D721Med (cell line): ENCODE data around the gene HNRNPUL1.

Experiments
- DNase-seq: peaks from one replicate; pipeline ENCODE4 v3.0.0; 2011; ENCODE audit warnings: low spot score; ENCODE audit not compliant: insufficient read length
- FAIRE-seq: peaks from 2 replicates; lab custom pipeline; 2011; peaks lifted over from hg19 to GRCh38; lab: Jason Lieb, UNC
- CTCF ChIP-seq: IDR thresholded peaks from 2 replicates; pipeline ENCODE4 v1.5.1; 2012; ENCODE audit warnings: mild to moderate bottlenecking, control low read depth; ENCODE audit not compliant: insufficient read depth; ENCODE audit errors: missing control alignments

Gene HNRNPUL1

GRCh38 chr19:41235480-41235879, 28.7 kb upstream of the HNRNPUL1 start:
- FAIRE-seq (no peak), DNase-seq (no peak)
- no peak for TF ChIP-seq CTCF

DNA sequence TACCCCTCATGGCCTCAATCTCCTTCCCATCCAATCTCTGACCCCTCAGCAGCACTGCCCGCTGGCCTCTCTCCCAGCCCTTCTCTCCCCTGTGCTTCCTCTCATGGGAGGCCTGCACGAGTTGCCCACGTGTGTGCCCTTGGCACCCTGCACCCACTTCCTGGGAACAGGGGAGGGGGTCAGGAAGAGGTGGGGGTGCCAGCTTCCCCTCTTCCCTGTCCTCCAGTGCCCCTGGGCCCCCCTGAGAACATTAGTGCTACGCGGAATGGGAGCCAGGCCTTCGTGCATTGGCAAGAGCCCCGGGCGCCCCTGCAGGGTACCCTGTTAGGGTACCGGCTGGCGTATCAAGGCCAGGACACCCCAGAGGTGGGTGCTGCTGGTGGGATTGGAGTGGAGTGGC, 25.9 kb upstream of the HNRNPUL1 start:
- no peak for DNase-seq
- no peak for FAIRE-seq
- no peak for TF ChIP-seq CTCF

DNA sequence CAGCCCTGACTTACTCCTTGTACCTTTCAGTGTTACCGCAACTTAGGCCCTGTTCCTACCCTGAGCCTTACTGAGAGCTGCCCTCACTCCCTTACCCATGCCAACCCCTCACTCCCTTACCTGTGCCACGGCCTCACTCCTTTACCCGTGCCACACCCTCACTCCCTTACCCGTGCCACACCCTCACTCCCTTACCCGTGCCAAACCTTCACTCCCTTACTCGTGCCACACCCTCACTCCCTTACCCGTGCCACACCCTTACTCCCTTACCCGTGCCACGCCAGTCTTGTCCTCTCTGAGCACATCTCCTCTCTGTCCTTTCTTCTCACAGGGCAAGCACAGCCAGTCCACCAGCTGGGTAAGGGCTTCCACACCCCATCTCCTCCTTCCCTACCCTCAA, 24.8 kb upstream of the HNRNPUL1 start:
- FAIRE-seq (no peak), DNase-seq (no peak)
- TF ChIP-seq CTCF = no peak

GRCh38 chr19:41239961-41240574, 24.1 kb upstream of the HNRNPUL1 start:
- no peak for DNase-seq
- FAIRE-seq = no peak
- no peak for TF ChIP-seq CTCF

DNA sequence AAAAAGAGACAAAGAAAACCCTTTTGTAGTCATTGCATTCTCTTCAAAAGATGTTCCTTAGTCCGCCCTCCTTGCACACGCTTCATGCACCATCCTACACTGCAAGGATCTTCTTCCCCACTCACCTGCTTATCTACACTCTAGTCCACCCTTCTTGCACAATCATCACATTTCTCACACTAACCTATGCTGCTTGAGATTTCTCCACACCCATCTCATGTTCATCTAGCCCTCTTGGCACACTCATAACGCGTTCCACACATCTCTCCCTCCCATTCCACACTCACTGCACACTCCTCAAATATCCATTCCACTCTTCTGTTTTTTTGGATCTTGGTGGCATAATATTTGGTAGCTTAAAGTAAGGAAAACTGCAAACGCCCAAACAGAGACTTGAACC, 22.3 kb upstream of the HNRNPUL1 start:
- DNase-seq = no peak
- FAIRE-seq = no peak
- TF ChIP-seq CTCF = no peak

DNA sequence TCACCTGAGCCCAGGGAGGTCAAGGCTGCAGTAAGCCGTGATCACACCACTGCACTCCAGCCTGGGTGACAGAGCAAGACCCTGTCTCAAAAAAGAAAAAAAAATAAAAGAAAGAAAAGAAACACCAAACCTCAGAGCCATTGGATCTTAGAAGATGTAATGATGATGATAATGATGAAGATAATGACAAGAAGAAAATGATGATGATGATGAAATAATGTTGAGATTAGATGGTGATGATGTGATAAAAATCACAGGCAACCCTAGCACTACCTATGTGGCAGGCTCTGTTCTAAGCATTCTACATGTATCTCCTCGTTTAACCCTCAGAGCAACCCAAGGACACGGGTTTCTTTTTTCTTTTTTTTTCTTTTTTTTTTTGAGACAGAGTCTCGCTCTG, 20.1 kb upstream of the HNRNPUL1 start:
- TF ChIP-seq CTCF = no peak
- no peak for FAIRE-seq
- no peak for DNase-seq

GRCh38 chr19:41245843-41246242, 18.3 kb upstream of the HNRNPUL1 start:
- FAIRE-seq (no peak), DNase-seq (no peak)
- no peak for TF ChIP-seq CTCF
